Activated naive CD4-positive, alpha-beta T cell treated with anti-CD3 and anti-CD28 coated beads for 36 hours (primary cell): ENCODE data around the gene ASH1L. TPM values are rescaled to one million over a fixed set of nuclear protein-coding genes. Genes with fewer than 3 reads are reported as not detected.
"Not testable (repeated sequence)": the region's sequence is repeated elsewhere in the genome, so short reads cannot be mapped to it uniquely, and the experiment has no call there.

Experiments used
- CTCF ChIA-PET: fragments of 350-600 bp; sonication (Branson Sonifier 250); formaldehyde crosslinking; loops from one replicate; lab custom pipeline; 2021; ENCODE audit warnings: antibody characterized with exemption; lab: Charles Lee
- DNase-seq: peaks from one replicate; pipeline ENCODE4 v3.0.0-alpha.2; 2020
- H3K27ac Mint-ChIP-seq: one replicate; pipeline ENCODE4 v1.8.0; 2021; ENCODE audit warnings: mild to moderate bottlenecking, mixed read lengths
- H3K27me3 Mint-ChIP-seq: one replicate; pipeline ENCODE4 v1.8.0; 2021; ENCODE audit warnings: low read depth, mixed read lengths
- H3K36me3 Mint-ChIP-seq: one replicate; pipeline ENCODE4 v1.8.0; 2021; ENCODE audit warnings: low read depth, mixed read lengths
- H3K4me1 Mint-ChIP-seq: one replicate; pipeline ENCODE4 v1.8.0; 2021; ENCODE audit warnings: low read depth, mixed read lengths
- H3K4me3 Mint-ChIP-seq: one replicate; pipeline ENCODE4 v1.8.0; 2021; ENCODE audit warnings: mild to moderate bottlenecking, moderate library complexity, mixed read lengths
- H3K9me3 Mint-ChIP-seq: one replicate; pipeline ENCODE4 v1.8.0; 2021; ENCODE audit warnings: mixed read lengths
- intact Hi-C: fragments of 100-400 bp; cut with micrococcal nuclease; formaldehyde crosslinking; loops from one replicate; pipeline ENCODE4 v1.15.1; 2023
- microRNA-seq: library from miRNA; unstranded; fragments of <30 nt; microRNA quantifications from one replicate; pipeline ENCODE4 v1.2.0, GENCODE V29; 2022; ENCODE audit warnings: borderline microRNAs expressed, borderline replicate concordance
- total RNA-seq, 2 experiments: library from RNA; stranded (reverse); gene quantifications; one replicate each; pipeline ENCODE4 v1.2.3, GENCODE V29; 2021

ASH1L gene
- total RNA-seq, 2 experiments from 2014 or later = 27.4 to 27.5 TPM

- intact Hi-C loops, H3K9me3 Mint-ChIP-seq, H3K27ac Mint-ChIP-seq, H3K4me1 Mint-ChIP-seq, H3K4me3 Mint-ChIP-seq, H3K36me3 Mint-ChIP-seq, CTCF ChIA-PET, DNase-seq: not testable (repeated sequence)
- peaks cover 14% of the 10 kb centered on the region for H3K27me3 Mint-ChIP-seq
These were observed 271.6 kb downstream of the ASH1L start for GRCh38 chr1:155291006-155291405.

DNA sequence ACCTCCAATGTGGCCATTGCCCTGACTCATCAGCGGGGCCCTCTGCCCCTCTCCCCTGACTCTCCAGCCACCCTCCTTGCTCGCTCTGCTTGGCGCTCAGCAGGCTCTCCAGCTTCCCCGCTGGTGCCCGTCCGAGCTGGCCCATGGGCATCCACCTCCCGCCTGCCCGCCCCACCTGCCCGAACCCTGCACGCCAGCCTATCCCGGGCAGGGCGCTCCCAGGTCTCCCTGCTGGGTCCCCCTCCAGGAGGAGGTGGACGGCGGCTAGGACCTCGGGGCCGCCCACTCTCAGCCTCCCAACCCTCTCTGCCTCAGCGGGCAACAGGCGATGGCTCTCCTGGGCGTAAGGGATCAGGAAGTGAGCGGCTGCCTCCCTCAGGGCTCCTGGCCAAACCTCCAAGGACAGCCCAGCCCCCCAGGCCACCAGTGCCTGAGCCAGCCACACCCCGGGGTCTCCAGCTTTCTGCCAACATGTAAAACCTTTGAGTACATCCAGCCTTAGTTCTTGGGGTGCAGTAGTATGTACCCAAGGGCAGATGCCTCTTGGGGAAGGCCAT, 274.5 kb downstream of the ASH1L start:
- CTCF ChIA-PET = interaction anchor here (1.3 kb wide), 1 partner anchor 9 kb away, joined by 3 read pairs; no protein-coding TSS in a partner anchor
- Mint-ChIP-seq H3K9me3 (no peaks in the 10 kb centered on the region), H3K4me3 (no peak overlapping the region), H3K36me3 (no peaks in the 10 kb centered on the region), H3K27ac (no peak overlapping the region), H3K4me1 (no peaks in the 10 kb centered on the region), H3K27me3 (no peaks in the 10 kb centered on the region)
- no peak for DNase-seq
- intact Hi-C loops = no loop called here

- no peak overlapping the region for H3K4me3 Mint-ChIP-seq
- no peak for DNase-seq
- H3K36me3 Mint-ChIP-seq = no peaks in the 10 kb centered on the region
- H3K27ac Mint-ChIP-seq = no peak overlapping the region
- intact Hi-C loops = no loop called here
- no peaks in the 10 kb centered on the region for H3K27me3 Mint-ChIP-seq
- no peaks in the 10 kb centered on the region for H3K4me1 Mint-ChIP-seq
- CTCF ChIA-PET = interaction anchor here (0.9 kb wide), 1 partner anchor 36 kb away, joined by 3 read pairs; no protein-coding TSS in a partner anchor
- no peaks in the 10 kb centered on the region for H3K9me3 Mint-ChIP-seq
These were observed 276.1 kb downstream of the ASH1L start for GRCh38 chr1:155286544-155286943.

- H3K27ac Mint-ChIP-seq = no peak overlapping the region
- no peaks in the 10 kb centered on the region for H3K27me3 Mint-ChIP-seq
- no peaks in the 10 kb centered on the region for H3K36me3 Mint-ChIP-seq
- intact Hi-C loops = no loop called here
- DNase-seq = no peak
- no peaks in the 10 kb centered on the region for H3K4me1 Mint-ChIP-seq
- no peaks in the 10 kb centered on the region for H3K9me3 Mint-ChIP-seq
- CTCF ChIA-PET = interaction anchor here (0.5 kb wide), 1 partner anchor 363 kb away, joined by 3 read pairs; no protein-coding TSS in a partner anchor
- H3K4me3 Mint-ChIP-seq = no peak overlapping the region
These were observed 277.0 kb downstream of the ASH1L start for GRCh38 chr1:155285631-155286044.

Small RNA genes lying within 50 kb of the gene (microRNA-seq; reads per million reads assigned to microRNA genes)
- gene MIR555 = not detected

Other genes starting within 250 kb of the ASH1L start
- gene RUSC1, start 241.9 kb downstream of the ASH1L start, total RNA-seq = 10 to 100 TPM; 16.8 to 17.2 TPM
- 10 to 100 TPM; 58.6 to 63.1 TPM for gene MSTO1, start 47.4 kb upstream of the ASH1L start, total RNA-seq
- gene YY1AP1, start 126.0 kb upstream of the ASH1L start, total RNA-seq = 10 to 100 TPM; 54.8 to 59.5 TPM
- gene DAP3, start 126.3 kb upstream of the ASH1L start, total RNA-seq = 100 to 1,000 TPM; 137 to 141 TPM